Ovary (tissue), 9 donors: ENCODE results near the gene PIK3R6. TPM values are rescaled to one million over a fixed set of nuclear protein-coding genes. Genes with fewer than 3 reads are reported as not detected.

Source experiments
- DNase-seq, 5 donors: peaks; one replicate each; pipeline ENCODE4 v3.0.0-alpha.2; 2019 to 2020
- H3K27ac ChIP-seq, 2 donors: fragments of 200-600 bp; one replicate each; pipeline versions ENCODE4 v1.5.1 to v1.8.0; 2019 to 2022
- H3K27me3 ChIP-seq: fragments of 200-600 bp; one replicate; pipeline ENCODE4 v1.8.0; 2022
- H3K36me3 ChIP-seq: fragments of 200-600 bp; sonication (generic); one replicate; pipeline ENCODE4 v1.5.1; 2019
- H3K4me1 ChIP-seq: one replicate; pipeline ENCODE4 v1.8.1; 2013; ENCODE audit warnings: mild to moderate bottlenecking, moderate library complexity; ENCODE audit not compliant: insufficient read depth
- H3K4me3 ChIP-seq: fragments of 200-600 bp; sonication (generic); one replicate; pipeline ENCODE4 v1.5.1; 2017
- H3K9me3 ChIP-seq, 2 donors: fragments of 200-600 bp in 1 of 2; sonication (generic) in 1 of 2; one replicate each; pipeline versions ENCODE4 v1.5.1 to v1.8.1; 2013 to 2019; ENCODE audit warnings: mild to moderate bottlenecking in 1 of 2, moderate library complexity in 1 of 2
- CTCF ChIP-seq, 3 donors: fragments of 450-650 bp in 2 of 3; fragments of 200-600 bp in 1 of 3; IDR thresholded peaks; one replicate each; pipeline versions ENCODE4 v1.5.1 to v1.8.0; 2016 to 2022; ENCODE audit warnings: antibody characterized with exemption in 3 of 3, mild to moderate bottlenecking in 1 of 3
- EP300 ChIP-seq: sonication (generic); formaldehyde crosslinking; IDR thresholded peaks from one replicate; pipeline ENCODE4 v1.6.1; 2017; ENCODE audit warnings: antibody characterized with exemption
- POLR2A ChIP-seq: fragments of 450-650 bp; IDR thresholded peaks from one replicate; pipeline ENCODE4 v1.6.1; 2017; ENCODE audit warnings: antibody characterized with exemption, mild to moderate bottlenecking, moderate library complexity
- WGBS, 3 donors: extraction: QIAGEN DNeasy Blood & Tissue Kit in 1 of 3; methylation state at CpG; one replicate each; pipeline versions ENCODE4 v1.1.5 to v1.1.7; 2013 to 2017; 5-methylcytosine and 5-hydroxymethylcytosine counted together
- intact Hi-C, 4 donors: fragments of 100-400 bp; cut with DNase I; formaldehyde crosslinking; loops; one replicate each; pipeline versions ENCODE4 v1.11.0 to v1.15.1; 2022 to 2023
- polyA plus RNA-seq, 2 donors: library from polyadenylated mRNA; stranded (reverse); fragments of 200-250 nt in 1 of 2; fragments of 350-450 nt in 1 of 2; fragmentation: Illumina TruSeq in 1 of 2; extraction: RNeasy Lipid Tissue Mini Kit (QIAGEN cat#74804) in 1 of 2; gene quantifications; one replicate each; pipeline ENCODE4 v1.2.3, GENCODE V29; 2013 to 2014
- total RNA-seq, 7 donors: library from RNA; depleted of rRNA in 2 of 7; stranded (reverse); fragments of >200 nt in 2 of 7; fragmentation: NEBNext Ultra II Directional in 3 of 7; extraction: Animal tissue kit (Norgen Biotek cat#: 25700) in 3 of 7; gene quantifications; one replicate each; pipeline versions ENCODE4 v1.1.0 to v1.2.4, GENCODE V29; 2016 to 2023
- donor health status: DM: no; HTN: no; CAD: no; lungs with moderate emphysema.
- donor health status: DM: no; HTN: no; CAD: no.
- donor health status: Bipolar disorder and iron deficiency.
- donor health status: DM: yes; HTN: yes; CAD: no.
- donor health status: DM: no; HTN: no; CAD: no.
- donor health status: DM: yes; HTN: yes; CAD: no.

Gene PIK3R6
- total and polyA plus RNA-seq, 9 donors, result 0.12 to 0.93 (median 0.23) TPM

GRCh38 chr17:8905331-8905730 is 37.9 kb upstream of the PIK3R6 start:
- Histone ChIP-seq H3K4me1 (no peaks in the 10 kb centered on the region), H3K36me3 (no peaks in the 10 kb centered on the region), H3K4me3 (no peak overlapping the region), H3K9me3 (no peaks in the 10 kb centered on the region), H3K27me3 (no peaks in the 10 kb centered on the region), H3K27ac (no peak overlapping the region)
- no peak for DNase-seq
- WGBS, 3 donors, result 67 to 69% (median 69%) methylated on average over 7 of the region's 7 CpGs
- intact Hi-C loops, result loop anchor here in 1 of 4 donors (10.0 kb wide), 1 partner anchor 449 kb away; no protein-coding TSS in a partner anchor
- TF ChIP-seq POLR2A, result no peak
- TF ChIP-seq CTCF (IDR thresholded peaks at IDR 0.05), result no peak
- TF ChIP-seq EP300, result no peak

GRCh38 chr17:8904686-8905085 is 37.2 kb upstream of the PIK3R6 start:
- Histone ChIP-seq H3K36me3 (no peaks in the 10 kb centered on the region), H3K4me3 (no peak overlapping the region), H3K4me1 (no peaks in the 10 kb centered on the region), H3K27ac (no peak overlapping the region), H3K27me3 (no peaks in the 10 kb centered on the region), H3K9me3 (no peaks in the 10 kb centered on the region)
- intact Hi-C loops, result loop anchor here in 1 of 4 donors (10.0 kb wide), 1 partner anchor 450 kb away; no protein-coding TSS in a partner anchor
- DNase-seq, result no peak
- WGBS, 3 donors, result 84 to 86% (median 86%) methylated on average over 5 of the region's 5 CpGs
- no peak for TF ChIP-seq EP300
- no peak for TF ChIP-seq CTCF (IDR thresholded peaks at IDR 0.05)
- no peak for TF ChIP-seq POLR2A

- Histone ChIP-seq H3K36me3 (no peaks in the 10 kb centered on the region), H3K27ac (no peak overlapping the region), H3K4me3 (no peak overlapping the region), H3K27me3 (no peaks in the 10 kb centered on the region), H3K9me3 (no peaks in the 10 kb centered on the region), H3K4me1 (no peaks in the 10 kb centered on the region)
- WGBS, 3 donors, result 60 to 64% (median 64%) methylated on average over 2 of the region's 2 CpGs
- intact Hi-C loops, result loop anchor here in 1 of 4 donors (10.0 kb wide), 1 partner anchor 451 kb away; no protein-coding TSS in a partner anchor
- DNase-seq, result no peak
- TF ChIP-seq POLR2A (no peak), CTCF (IDR thresholded peaks at IDR 0.05) (no peak), EP300 (no peak)
Observed at GRCh38 chr17:8904201-8904600, 36.7 kb upstream of the PIK3R6 start.

- intact Hi-C loops, result loop anchor here in 1 of 4 donors (10.0 kb wide), 1 partner anchor 454 kb away; no protein-coding TSS in a partner anchor
- no peak for DNase-seq
- H3K9me3 ChIP-seq, result no peaks in the 10 kb centered on the region
- H3K36me3 ChIP-seq, result no peaks in the 10 kb centered on the region
- no peaks in the 10 kb centered on the region for H3K4me1 ChIP-seq
- TF ChIP-seq EP300 (no peak), POLR2A (no peak), CTCF (IDR thresholded peaks at IDR 0.05) (no peak)
- H3K4me3 ChIP-seq, result no peak overlapping the region
- no peaks in the 10 kb centered on the region for H3K27me3 ChIP-seq
- H3K27ac ChIP-seq, result no peak overlapping the region
- WGBS, 3 donors, result 46 to 60% (median 48%) methylated on average over 15 of the region's 15 CpGs
Observed at GRCh38 chr17:8900626-8901585, 33.4 kb upstream of the PIK3R6 start.
